NCI-H82 (cell line): Measurements from ENCODE around the gene IFI16.
"Not testable (repeated sequence)": the region's sequence is repeated elsewhere in the genome, so short reads cannot be mapped to it uniquely, and the experiment has no call there.

ENCODE experiments used
- DNase-seq: peaks from one replicate; lab custom pipeline; 2025; lab: John Stamatoyannopoulos, UW

IFI16 gene

GRCh38 chr1:159009704-159010361, at the start of gene IFI16:
Gene IFI16 (plus strand): TSS chr1:159009907. CDS start chr1:159014681, 4,774 bp downstream.
- no peak for DNase-seq

- DNase-seq = no peak
Measured at GRCh38 chr1:158961178-158961577, 48.5 kb upstream of the IFI16 start.

GRCh38 chr1:158962983-158963382, 46.7 kb upstream of the IFI16 start:
- DNase-seq = no peak

- DNase-seq = no peak
Measured at GRCh38 chr1:158969166-158969565, 40.5 kb upstream of the IFI16 start.

GRCh38 chr1:158969855-158970254, 39.9 kb upstream of the IFI16 start:
- no peak for DNase-seq

GRCh38 chr1:158972841-158973240, 36.9 kb upstream of the IFI16 start:
- DNase-seq = no peak

- DNase-seq = no peak
Measured at GRCh38 chr1:158976219-158976618, 33.5 kb upstream of the IFI16 start.

GRCh38 chr1:158978730-158979129, 31.0 kb upstream of the IFI16 start:
- DNase-seq = no peak

- DNase-seq = no peak
Measured at GRCh38 chr1:158979229-158979628, 30.5 kb upstream of the IFI16 start.

- no peak for DNase-seq
Measured at GRCh38 chr1:158983235-158983634, 26.5 kb upstream of the IFI16 start.

GRCh38 chr1:158984386-158984785, 25.3 kb upstream of the IFI16 start:
- no peak for DNase-seq

DNA sequence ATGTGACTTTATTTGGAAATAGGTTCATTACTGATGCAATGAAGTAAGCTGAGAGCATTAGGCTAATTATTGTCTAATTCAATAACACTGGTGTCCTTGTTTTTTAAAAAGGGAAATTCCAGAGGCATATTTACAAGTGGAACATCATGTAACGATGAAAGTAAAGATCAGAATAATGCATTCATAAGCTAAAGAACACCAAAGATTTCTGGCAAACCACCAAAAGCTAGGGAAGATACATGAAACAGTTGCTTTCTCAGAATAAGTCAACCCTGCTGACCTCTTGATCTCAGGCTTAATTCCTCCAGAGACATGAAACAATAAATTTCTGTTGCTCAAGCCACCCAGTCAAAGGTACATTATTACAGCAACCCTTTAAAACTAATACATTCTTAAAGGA, 20.3 kb upstream of the IFI16 start:
- no peak for DNase-seq

DNA sequence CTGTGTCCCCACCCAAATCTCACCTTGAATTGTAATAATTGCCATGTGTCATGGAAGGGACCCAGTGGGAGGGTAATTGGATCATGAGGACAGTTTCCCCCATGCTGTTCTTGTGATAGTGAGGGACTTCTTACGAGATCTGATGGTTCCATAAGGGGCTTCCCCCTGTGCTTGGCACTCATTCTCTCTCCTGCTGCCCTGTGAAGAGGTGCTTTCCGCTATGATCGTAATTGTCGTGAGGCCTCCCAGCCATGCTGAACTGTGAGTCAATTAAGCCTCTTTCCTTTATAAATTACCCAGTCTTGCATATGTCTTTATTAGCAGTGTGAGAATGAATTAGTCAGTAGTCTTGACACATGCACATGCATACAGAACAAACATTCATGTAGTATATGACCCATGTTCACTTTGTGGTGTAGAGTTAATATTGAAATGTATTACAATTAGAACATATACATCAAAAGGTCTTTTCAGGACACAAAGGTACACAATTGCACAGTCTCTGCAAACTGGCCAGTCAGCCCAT, 16.9 kb upstream of the IFI16 start:
- no peak for DNase-seq

- no peak for DNase-seq
Measured at GRCh38 chr1:158996998-158997397, 12.7 kb upstream of the IFI16 start.

- no peak for DNase-seq
Measured at GRCh38 chr1:158998037-158998780, 11.5 kb upstream of the IFI16 start.

GRCh38 chr1:158998781-158999161, 10.9 kb upstream of the IFI16 start:
- DNase-seq = peak; percentile 71

GRCh38 chr1:158999316-159000069, 10.2 kb upstream of the IFI16 start:
- DNase-seq = peak; percentile 30

DNA sequence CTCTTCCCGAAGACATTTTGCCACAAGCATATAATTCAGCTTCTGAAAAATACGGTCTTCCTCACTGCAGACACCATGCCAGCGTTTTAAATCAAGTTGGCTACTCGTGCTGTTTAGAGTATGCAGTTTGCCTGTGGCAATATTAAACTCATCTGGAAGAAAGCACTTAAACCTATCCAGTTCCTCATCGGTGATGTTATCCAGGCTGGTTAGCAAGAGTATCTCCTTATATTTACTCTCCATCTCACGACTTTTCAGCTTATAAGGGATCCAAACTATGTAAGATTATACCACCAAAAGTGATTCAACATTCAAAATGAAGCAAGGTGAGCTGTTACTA, 9.7 kb upstream of the IFI16 start:
- no peak for DNase-seq

DNA sequence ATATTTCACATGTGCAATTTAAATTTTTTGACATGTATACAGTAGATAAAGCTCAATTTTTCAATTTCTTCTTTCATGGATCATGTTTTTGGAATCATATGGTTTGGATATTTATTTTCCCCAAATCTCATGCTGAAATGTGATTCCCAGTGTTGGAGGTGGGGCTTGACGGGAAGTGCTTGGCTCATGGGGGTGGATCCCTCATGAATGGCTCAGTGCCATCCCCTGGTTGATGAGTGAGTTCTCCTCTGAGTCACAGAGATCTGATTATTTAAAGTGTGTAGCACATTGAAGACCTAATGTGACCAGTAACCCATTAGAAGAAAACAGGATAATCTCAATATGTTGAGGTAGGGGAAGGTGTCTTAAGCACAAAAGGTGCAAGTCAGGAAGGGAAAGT, 9.1 kb upstream of the IFI16 start:
- peak; percentile 40 for DNase-seq

DNA sequence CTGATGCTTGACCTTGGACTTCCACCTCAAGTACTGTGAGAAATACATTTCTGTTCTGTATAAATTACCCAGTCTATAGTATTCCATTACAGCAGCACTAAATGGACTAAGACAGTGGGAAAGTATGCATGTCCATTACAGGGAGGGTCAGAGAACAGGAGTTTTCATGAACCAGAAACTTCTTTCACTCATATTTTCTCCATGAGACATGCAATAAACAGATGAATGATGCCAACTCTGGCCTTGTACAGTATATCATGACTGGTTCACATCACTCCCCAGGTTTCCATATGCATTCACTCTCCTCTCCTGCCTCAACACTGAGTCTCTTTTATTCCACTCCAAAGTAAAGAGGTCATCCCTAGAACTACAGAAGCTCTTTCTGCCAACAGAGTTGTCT, 4.5 kb upstream of the IFI16 start:
- DNase-seq = no peak

- DNase-seq = peak; percentile 98
Measured at GRCh38 chr1:159005676-159006075, 4.0 kb upstream of the IFI16 start.

DNA sequence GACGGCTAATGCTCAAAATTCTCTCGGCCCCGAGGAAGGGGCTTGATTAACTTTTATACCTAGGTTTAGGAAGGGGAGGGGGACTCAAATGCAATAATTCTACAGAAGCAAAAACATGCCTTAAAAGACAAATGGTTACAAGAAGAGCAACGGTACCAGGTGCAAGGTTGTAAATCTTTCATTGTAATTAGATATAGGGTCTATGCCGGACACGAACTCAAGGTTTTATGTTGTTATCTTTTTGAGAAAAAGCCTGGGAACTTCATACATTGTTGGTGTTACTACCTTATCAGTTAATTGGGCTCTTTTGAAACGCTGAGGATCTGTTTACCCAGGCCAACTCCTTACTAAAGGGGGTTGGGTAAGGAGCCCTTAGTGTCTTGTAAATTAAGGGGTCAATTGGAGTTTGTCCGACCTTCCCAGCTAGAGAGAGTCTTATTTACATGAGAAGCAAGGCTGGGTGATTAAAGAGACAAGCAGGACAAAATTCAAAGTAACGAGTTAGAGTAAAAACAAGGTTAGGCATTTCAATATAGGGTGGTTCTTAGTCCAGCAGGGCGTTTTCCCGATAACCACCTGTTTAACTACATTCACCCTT, 3.4 kb upstream of the IFI16 start:
- not testable (repeated sequence) for DNase-seq
